Suppressor macrophage treated with lipopolysaccharide for 4 hours (primary cell): Measurements from ENCODE around the gene GPR25.

ENCODE experiments used
- DNase-seq: peaks from one replicate; pipeline ENCODE4 v3.0.0-alpha.2; 2020

GPR25 gene

DNA sequence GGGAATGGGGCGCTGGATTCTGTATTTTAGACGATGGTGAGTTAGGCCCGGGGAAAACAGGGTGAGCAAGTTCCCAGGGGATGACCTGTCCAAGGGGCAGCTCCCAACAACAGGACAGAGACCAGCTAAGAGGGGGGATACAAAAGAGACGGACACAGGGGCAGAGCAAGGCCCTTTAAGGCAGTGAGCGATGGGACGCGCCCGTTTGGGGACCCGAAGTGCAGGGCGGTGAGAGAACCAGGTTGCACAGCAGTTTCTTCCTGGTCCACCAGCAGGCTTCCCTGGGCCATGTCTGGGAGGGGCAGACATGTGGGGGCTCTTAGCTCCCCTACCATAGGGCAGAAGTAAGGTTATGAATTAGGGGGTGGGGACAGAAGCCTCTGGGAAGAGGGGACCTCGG lies 43.9 kb downstream of the GPR25 start:
- DNase-seq = no peak

DNA sequence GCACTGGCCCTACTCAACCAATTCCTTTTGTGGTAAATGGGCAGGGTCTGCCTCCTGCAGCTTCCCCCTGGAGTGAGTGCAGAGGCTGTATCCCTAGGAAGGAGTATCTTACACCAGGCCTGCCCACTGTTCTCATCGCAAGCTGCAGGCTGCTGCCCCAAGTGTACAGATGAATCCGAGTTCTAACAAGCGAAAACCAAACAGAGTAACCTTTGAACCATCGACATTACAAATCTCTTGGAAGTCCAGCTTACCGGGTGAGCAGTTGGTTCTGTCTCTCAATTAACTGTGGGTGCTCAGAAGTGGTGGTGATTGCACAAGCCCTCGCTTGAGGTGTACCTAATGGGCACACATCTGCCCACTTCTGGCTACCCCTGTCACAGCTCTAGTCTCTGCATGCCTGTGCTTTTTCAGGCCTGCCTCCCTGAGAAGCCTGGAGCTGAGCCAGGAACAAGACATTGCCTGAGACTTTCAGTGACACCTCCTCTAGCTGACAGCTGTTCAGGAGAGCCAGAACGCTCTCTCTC lies 44.6 kb downstream of the GPR25 start:
- DNase-seq = no peak

GRCh38 chr1:200918006-200918405 lies 45.2 kb downstream of the GPR25 start:
- DNase-seq = no peak

GRCh38 chr1:200919386-200919785 lies 46.6 kb downstream of the GPR25 start:
- no peak for DNase-seq

- DNase-seq = no peak
Measured at GRCh38 chr1:200921571-200922110, 48.9 kb downstream of the GPR25 start.

DNA sequence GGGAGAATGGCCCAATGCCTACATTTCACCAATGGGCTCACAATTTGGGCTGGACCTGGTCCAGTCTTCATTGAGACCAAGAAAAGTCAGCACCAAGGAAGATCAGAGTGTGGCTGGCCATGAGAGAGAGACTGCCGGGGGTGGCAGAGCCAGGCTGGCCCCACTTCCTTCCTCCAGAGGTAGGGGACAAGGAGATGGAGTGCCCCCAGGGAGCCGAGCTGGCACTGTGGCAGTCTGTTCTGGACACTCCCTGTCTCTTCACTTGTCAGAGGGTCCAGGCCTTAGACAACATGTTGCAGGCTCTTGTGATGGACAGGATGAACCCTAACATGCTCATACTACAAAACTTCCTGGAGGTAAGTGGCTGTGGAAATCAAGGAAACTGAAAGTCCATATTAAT lies 49.6 kb downstream of the GPR25 start:
- DNase-seq = no peak

DNA sequence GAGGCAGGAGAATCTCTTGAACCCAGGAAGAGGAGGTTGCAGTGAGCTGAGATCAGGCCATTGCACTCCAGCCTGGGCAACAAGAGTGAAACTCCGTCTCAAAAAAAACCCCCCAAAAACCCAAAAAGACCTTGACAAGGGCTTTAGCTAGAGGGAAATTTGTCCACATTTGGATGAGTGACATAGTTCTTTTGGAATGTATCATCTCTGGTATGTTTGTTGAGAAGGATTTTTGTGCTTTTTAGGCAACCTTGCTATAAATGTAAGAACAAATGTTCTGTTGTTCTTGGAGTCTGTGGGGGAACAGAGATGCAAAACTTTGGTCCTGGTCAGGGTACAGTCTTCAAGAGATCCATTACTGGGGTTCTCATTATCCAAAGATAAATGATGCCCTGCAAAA lies 50.8 kb downstream of the GPR25 start:
- no peak for DNase-seq
